ENCODE measurements around the gene ARRDC4. TPM values are rescaled to one million over a fixed set of nuclear protein-coding genes. Genes with fewer than 3 reads are reported as not detected.

ARRDC4 gene
- total RNA-seq, 1 experiment from 2014 or later: 7.1 TPM

DNA sequence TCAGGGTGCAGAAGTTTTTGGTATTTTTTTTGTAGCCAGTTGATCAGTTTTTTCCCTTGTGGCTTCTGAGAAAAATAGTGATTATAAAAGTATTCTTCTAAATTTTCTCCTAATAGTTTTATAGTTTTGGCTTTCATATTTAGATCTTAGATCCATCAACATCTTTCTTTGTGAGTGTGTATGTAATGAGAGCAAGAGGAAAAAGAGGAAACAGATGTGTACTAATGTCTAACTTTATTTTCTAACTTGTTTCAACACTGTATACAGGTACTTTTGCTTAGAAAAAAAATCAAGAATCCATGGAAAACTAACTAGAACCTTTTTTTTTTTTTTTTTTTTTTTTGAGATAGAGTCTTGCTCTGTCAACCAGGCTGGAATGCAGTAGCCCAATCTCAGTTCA is 53.1 kb downstream of the ARRDC4 start:
- Histone ChIP-seq H3K4me2 (ENCODE audit: low read length) (no peak overlapping the region), H3K9me3 (ENCODE audit: low read length) (no peaks in the 10 kb centered on the region), H4K20me1 (ENCODE audit: low read length) (no peaks in the 10 kb centered on the region), H3K27ac (ENCODE audit: low read length) (no peak overlapping the region), H3K79me2 (ENCODE audit: low read length) (no peaks in the 10 kb centered on the region), H3K9me2 (replicated peaks; ENCODE audit: low read length) (no peaks in the 10 kb centered on the region), H3K9ac (ENCODE audit: low read length) (no peak overlapping the region), H3K4me3 (ENCODE audit: low read length) (no peak overlapping the region), H3K4me1 (ENCODE audit: insufficient read depth, low read length) (no peaks in the 10 kb centered on the region), H2AFZ (ENCODE audit: low read length) (no peak overlapping the region), H3K27me3 (ENCODE audit: low read length) (peaks cover 63% of the 10 kb centered on the region), H3K36me3 (ENCODE audit: low read depth, low read length) (no peaks in the 10 kb centered on the region), H3F3A (ENCODE audit: low read length, unreplicated experiment) (no peaks in the 10 kb centered on the region)
- no peak for ATAC-seq
- TF ChIP-seq, protein P1, sequence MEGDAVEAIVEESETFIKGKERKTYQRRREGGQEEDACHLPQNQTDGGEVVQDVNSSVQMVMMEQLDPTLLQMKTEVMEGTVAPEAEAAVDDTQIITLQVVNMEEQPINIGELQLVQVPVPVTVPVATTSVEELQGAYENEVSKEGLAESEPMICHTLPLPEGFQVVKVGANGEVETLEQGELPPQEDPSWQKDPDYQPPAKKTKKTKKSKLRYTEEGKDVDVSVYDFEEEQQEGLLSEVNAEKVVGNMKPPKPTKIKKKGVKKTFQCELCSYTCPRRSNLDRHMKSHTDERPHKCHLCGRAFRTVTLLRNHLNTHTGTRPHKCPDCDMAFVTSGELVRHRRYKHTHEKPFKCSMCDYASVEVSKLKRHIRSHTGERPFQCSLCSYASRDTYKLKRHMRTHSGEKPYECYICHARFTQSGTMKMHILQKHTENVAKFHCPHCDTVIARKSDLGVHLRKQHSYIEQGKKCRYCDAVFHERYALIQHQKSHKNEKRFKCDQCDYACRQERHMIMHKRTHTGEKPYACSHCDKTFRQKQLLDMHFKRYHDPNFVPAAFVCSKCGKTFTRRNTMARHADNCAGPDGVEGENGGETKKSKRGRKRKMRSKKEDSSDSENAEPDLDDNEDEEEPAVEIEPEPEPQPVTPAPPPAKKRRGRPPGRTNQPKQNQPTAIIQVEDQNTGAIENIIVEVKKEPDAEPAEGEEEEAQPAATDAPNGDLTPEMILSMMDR (conservative IDR thresholded peaks at IDR 0.05; ENCODE audit: low read depth, low read length): no peak
- TF ChIP-seq EZH2 (IDR thresholded peaks at IDR 0.05; ENCODE audit: low read length, unreplicated experiment): no peak
- no peak for TF ChIP-seq EZH2phosphoT487 (IDR thresholded peaks at IDR 0.05; ENCODE audit: borderline replicate concordance, low read length)
- POLR2A ChIA-PET (ENCODE audit: unreplicated experiment): no interaction called here
- CTCF ChIA-PET: no interaction called here
- BruUV-seq (replicated peaks): no TSS peak
- no peak for DNase-seq
- intact Hi-C loops (cut with micrococcal nuclease): no loop called here

DNA sequence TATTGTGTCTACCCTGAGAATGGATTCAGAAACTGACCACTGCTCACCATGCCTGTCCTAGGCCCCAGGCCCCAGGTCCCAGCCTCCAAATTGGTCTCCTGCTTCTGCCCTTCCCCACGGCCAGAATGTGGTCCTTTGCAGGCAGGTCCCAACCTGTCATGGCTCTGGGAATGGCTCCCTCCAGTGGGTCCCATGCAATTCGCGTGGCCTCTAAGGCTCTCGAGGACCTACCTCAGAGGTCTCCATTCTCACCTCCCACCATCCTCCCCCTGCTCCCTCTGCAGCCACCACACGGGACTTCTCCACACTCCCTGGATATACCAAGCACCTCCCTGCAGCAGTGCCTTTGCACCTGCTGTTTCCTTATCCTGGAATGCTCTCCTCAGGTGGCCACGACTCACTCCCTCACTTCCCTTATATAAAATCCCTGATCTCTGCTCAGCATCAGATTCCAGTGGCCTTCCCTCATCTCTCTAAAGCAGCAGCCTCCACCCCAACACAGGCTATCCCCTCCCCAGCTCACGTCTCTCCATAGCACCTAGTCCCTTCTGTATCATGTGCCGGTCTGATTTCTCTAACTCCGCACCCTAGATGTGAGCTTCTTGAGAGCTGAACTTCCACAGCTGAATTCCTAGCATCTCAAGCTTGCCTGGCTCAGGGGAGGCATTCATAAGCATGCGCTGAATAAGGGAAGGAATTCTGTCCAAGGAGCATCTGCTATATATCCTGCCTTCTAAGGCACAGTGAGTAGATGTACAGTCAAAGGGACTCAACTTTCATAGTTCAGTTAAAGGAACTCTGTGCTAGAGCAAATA is 56.9 kb downstream of the ARRDC4 start:
- no peak for ATAC-seq
- H2AFZ ChIP-seq (ENCODE audit: low read length): no peak overlapping the region
- H3F3A ChIP-seq (ENCODE audit: low read length, unreplicated experiment): no peaks in the 10 kb centered on the region
- ChIA-PET POLR2A (ENCODE audit: unreplicated experiment) (no interaction called here), CTCF (no interaction called here)
- 0 out of 2 replicates have a peak, but pooled peaks cover 3% of the 10 kb centered on the region for H3K9me3 ChIP-seq (ENCODE audit: low read length)
- no peak overlapping the region for H3K4me2 ChIP-seq (ENCODE audit: low read length)
- BruUV-seq (replicated peaks): no TSS peak
- DNase-seq: no peak
- H3K27ac ChIP-seq (ENCODE audit: low read length): no peak overlapping the region
- H4K20me1 ChIP-seq (ENCODE audit: low read length): no peaks in the 10 kb centered on the region
- H3K4me3 ChIP-seq (ENCODE audit: low read length): no peak overlapping the region
- H3K9ac ChIP-seq (ENCODE audit: low read length): no peak overlapping the region
- no peaks in the 10 kb centered on the region for H3K4me1 ChIP-seq (ENCODE audit: insufficient read depth, low read length)
- H3K79me2 ChIP-seq (ENCODE audit: low read length): no peaks in the 10 kb centered on the region
- intact Hi-C loops (cut with micrococcal nuclease): no loop called here
- peaks cover 73% of the 10 kb centered on the region for H3K27me3 ChIP-seq (ENCODE audit: low read length)
- H3K9me2 ChIP-seq (replicated peaks; ENCODE audit: low read length): no peaks in the 10 kb centered on the region
- TF ChIP-seq, protein P1 (conservative IDR thresholded peaks at IDR 0.05; ENCODE audit: low read depth, low read length): no peak
- TF ChIP-seq EZH2phosphoT487 (IDR thresholded peaks at IDR 0.05; ENCODE audit: borderline replicate concordance, low read length): no peak
- TF ChIP-seq EZH2 (IDR thresholded peaks at IDR 0.05; ENCODE audit: low read length, unreplicated experiment): no peak
- no peaks in the 10 kb centered on the region for H3K36me3 ChIP-seq (ENCODE audit: low read depth, low read length)

DNA sequence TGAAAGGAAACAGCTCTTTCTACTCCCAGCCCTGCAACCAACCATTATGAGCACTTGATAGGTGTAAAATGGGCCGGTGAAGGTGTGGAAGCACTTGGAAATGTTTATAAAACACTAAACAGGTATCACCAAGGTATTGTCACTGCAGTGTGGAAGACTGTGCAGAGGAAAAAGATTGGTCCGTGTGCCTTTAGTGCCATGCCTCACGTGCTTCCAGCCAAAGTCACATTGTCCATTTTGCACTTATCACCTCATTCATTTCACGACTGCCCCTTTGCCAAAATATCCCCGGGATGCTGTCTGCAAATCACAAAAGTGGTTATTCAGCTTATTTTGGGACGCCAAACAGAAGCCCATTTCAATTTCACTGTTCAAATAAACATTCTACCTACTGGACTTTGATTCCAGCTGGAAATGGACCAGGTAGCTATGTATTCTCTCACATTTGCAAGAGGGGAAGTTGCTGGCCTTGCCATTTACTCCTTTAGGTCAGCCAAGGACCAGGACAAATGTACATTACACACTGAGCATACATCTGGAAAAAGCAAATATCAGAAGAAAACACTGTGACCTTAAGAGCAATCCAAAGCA is 58.4 kb downstream of the ARRDC4 start:
- Histone ChIP-seq H3F3A (ENCODE audit: low read length, unreplicated experiment) (no peaks in the 10 kb centered on the region), H3K79me2 (ENCODE audit: low read length) (no peaks in the 10 kb centered on the region), H3K4me3 (ENCODE audit: low read length) (no peak overlapping the region), H3K9ac (ENCODE audit: low read length) (no peak overlapping the region), H3K4me2 (ENCODE audit: low read length) (no peak overlapping the region), H3K4me1 (ENCODE audit: insufficient read depth, low read length) (no peaks in the 10 kb centered on the region), H3K36me3 (ENCODE audit: low read depth, low read length) (no peaks in the 10 kb centered on the region), H4K20me1 (ENCODE audit: low read length) (no peaks in the 10 kb centered on the region), H3K27me3 (ENCODE audit: low read length) (peaks cover 73% of the 10 kb centered on the region), H2AFZ (ENCODE audit: low read length) (no peak overlapping the region), H3K9me3 (ENCODE audit: low read length) (0 out of 2 replicates have a peak, but pooled peaks cover 3% of the 10 kb centered on the region), H3K9me2 (replicated peaks; ENCODE audit: low read length) (no peaks in the 10 kb centered on the region), H3K27ac (ENCODE audit: low read length) (no peak overlapping the region)
- DNase-seq (no peak), ATAC-seq (no peak)
- POLR2A ChIA-PET (ENCODE audit: unreplicated experiment): no interaction called here
- no TSS peak for BruUV-seq (replicated peaks)
- intact Hi-C loops (cut with micrococcal nuclease): no loop called here
- no peak for TF ChIP-seq EZH2phosphoT487 (IDR thresholded peaks at IDR 0.05; ENCODE audit: borderline replicate concordance, low read length)
- TF ChIP-seq, protein P1 (conservative IDR thresholded peaks at IDR 0.05; ENCODE audit: low read depth, low read length): no peak
- TF ChIP-seq EZH2 (IDR thresholded peaks at IDR 0.05; ENCODE audit: low read length, unreplicated experiment): no peak
- CTCF ChIA-PET: no interaction called here
